Measurements from ENCODE around the gene ZEB2.

The ZEB2 gene

DNA sequence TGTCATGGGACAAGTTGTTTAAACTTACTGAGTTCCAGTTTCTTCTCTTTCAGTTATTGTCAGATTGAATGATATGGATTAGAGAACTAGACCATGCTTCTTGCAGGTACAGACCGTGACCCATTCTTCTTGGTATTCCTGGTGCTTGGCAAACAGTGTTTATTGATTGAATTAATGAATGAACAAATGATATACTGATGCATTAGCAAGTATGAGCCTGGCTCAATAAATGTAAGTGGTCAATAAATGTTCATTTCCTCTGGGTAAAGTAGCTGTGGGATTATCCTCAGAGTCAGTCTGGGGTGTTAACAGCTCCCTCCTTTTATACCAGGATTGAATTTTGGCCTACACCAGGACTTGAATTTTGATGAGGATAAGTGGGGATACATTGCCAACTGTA lies 160.2 kb downstream of the ZEB2 start:
- H3K9ac ChIP-seq (ENCODE audit: low read depth, low read length) = no peak overlapping the region
- H3K4me3 ChIP-seq (ENCODE audit: low read depth, low read length) = no peak overlapping the region
- H3K27me3 ChIP-seq (ENCODE audit: control insufficient read depth, insufficient read depth, low read length) = no peaks in the 10 kb centered on the region
- H3K9me3 ChIP-seq (ENCODE audit: control insufficient read depth, insufficient read depth, low read length) = no peaks in the 10 kb centered on the region
- H3K4me1 ChIP-seq (ENCODE audit: control insufficient read depth, insufficient read depth, low read length) = peaks cover 3% of the 10 kb centered on the region
- H3K36me3 ChIP-seq (ENCODE audit: control insufficient read depth, insufficient read depth, low read length) = no peaks in the 10 kb centered on the region

DNA sequence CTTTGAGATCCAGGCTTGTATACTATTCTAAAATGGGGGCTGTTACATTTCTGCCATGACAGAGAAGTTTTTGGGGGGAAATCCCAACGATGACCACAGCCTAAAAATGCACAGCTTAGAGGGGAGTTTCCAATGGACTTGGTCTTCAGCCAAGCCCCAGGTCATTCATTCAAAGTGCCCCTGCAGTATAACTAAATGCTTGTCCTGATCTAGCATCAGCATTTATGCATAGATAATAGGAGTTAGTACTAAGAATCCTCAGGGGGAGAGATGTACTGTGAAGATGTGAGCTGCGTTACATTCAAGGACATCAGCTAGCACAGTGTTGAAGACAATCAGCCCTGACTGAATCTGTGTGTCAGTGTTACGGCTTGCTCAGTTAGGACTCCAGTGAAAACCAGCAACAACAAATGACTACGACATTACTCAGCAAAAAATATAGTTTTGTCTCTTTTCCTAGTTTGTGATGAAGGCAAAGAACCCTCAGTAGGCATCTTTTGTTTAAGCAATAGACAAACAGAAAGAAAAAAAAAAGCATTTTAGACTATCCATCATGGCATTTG lies 160.9 kb downstream of the ZEB2 start:
- no peaks in the 10 kb centered on the region for H3K36me3 ChIP-seq (ENCODE audit: control insufficient read depth, insufficient read depth, low read length)
- H3K4me3 ChIP-seq (ENCODE audit: low read depth, low read length) = no peak overlapping the region
- H3K4me1 ChIP-seq (ENCODE audit: control insufficient read depth, insufficient read depth, low read length) = peaks cover 3% of the 10 kb centered on the region
- H3K27me3 ChIP-seq (ENCODE audit: control insufficient read depth, insufficient read depth, low read length) = no peaks in the 10 kb centered on the region
- H3K9me3 ChIP-seq (ENCODE audit: control insufficient read depth, insufficient read depth, low read length) = no peaks in the 10 kb centered on the region
- H3K9ac ChIP-seq (ENCODE audit: low read depth, low read length) = no peak overlapping the region

DNA sequence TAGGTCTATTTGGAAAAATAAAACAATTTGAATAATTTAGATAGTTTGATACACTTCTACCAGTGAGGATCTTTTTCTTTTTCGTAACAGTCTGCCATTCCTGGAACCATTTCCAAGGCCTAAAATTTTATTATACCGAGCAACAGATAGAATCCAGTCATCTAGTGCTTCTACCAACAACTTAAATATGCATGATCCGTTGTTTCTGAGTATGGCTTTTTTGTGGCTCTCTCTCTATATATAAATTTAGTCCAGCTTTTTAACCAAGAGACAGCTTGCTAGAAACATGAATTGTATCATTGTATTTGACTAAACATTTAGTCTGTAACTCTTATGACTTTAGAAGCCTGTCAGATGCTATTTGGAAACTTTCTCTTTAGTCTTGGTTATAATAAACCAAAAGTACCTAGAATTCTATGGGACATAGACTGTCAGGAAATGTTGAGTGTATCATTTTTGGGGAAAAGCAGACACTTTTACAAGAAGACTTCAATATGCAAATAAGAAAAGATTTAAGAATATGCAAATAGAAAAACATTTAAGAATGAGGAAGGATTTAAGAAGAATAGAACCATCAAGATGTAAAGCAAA lies 161.4 kb downstream of the ZEB2 start:
- Histone ChIP-seq H3K4me1 (ENCODE audit: control insufficient read depth, insufficient read depth, low read length) (peaks cover 3% of the 10 kb centered on the region), H3K9ac (ENCODE audit: low read depth, low read length) (no peak overlapping the region), H3K36me3 (ENCODE audit: control insufficient read depth, insufficient read depth, low read length) (no peaks in the 10 kb centered on the region), H3K4me3 (ENCODE audit: low read depth, low read length) (no peak overlapping the region), H3K9me3 (ENCODE audit: control insufficient read depth, insufficient read depth, low read length) (no peaks in the 10 kb centered on the region), H3K27me3 (ENCODE audit: control insufficient read depth, insufficient read depth, low read length) (no peaks in the 10 kb centered on the region)

DNA sequence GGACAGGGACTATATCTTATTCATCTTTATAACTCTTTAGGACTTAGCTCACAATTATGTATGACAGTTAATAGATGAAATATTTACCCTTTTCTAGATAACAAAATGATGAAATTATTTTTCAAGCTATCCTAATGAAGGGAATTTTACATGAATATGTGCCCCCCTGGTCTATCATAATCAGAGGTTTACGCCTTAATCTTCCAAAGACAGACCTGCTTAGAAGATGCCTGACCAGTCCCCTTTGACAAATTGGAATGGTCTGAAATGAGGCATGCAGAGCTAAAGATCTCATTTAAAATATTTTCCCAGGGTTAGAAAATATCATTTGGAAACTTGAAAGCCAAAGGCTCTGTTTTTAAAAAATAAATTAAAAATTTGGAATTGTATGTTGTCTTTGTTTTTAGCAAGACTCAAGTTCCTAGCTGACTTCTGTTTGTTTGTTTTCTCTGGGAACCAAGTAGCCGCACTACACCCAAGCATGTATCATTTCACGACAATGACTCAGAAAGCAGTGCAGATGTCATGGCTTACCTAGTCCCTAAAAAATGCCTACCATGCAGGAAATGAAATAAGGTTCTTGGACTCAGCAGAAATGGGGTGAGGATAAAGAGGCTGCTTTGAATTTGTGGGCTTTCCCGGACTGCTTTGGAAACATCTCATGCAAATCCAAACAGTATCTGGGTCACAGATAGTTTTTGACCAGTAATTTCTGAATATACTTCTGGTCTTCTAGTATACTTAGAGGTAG lies 162.1 kb downstream of the ZEB2 start:
- Histone ChIP-seq H3K9ac (ENCODE audit: low read depth, low read length) (no peak overlapping the region), H3K36me3 (ENCODE audit: control insufficient read depth, insufficient read depth, low read length) (no peaks in the 10 kb centered on the region), H3K4me3 (ENCODE audit: low read depth, low read length) (no peak overlapping the region), H3K27me3 (ENCODE audit: control insufficient read depth, insufficient read depth, low read length) (no peaks in the 10 kb centered on the region), H3K4me1 (ENCODE audit: control insufficient read depth, insufficient read depth, low read length) (peaks cover 3% of the 10 kb centered on the region), H3K9me3 (ENCODE audit: control insufficient read depth, insufficient read depth, low read length) (no peaks in the 10 kb centered on the region)

DNA sequence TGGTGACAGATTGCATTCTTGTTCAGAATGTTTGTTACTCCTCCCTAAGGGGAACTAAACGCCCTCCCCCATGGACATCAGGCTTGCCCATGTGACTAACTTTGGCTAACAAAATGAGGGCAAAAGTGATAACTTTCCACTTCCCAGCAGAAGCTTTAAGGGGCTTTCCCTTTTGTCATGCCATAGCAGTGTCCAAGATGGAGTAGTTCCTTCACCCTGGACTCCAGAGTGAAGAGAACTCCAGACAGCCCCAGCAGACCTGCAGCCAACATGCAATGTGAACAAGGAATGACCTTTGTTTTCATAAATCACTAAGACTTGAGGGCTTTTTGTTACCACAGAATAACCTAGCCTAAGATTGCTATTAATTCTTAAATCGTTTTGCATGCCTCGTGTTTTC lies 163.5 kb downstream of the ZEB2 start:
- no peak overlapping the region for H3K9ac ChIP-seq (ENCODE audit: low read depth, low read length)
- H3K4me3 ChIP-seq (ENCODE audit: low read depth, low read length) = no peak overlapping the region
- no peaks in the 10 kb centered on the region for H3K9me3 ChIP-seq (ENCODE audit: control insufficient read depth, insufficient read depth, low read length)

DNA sequence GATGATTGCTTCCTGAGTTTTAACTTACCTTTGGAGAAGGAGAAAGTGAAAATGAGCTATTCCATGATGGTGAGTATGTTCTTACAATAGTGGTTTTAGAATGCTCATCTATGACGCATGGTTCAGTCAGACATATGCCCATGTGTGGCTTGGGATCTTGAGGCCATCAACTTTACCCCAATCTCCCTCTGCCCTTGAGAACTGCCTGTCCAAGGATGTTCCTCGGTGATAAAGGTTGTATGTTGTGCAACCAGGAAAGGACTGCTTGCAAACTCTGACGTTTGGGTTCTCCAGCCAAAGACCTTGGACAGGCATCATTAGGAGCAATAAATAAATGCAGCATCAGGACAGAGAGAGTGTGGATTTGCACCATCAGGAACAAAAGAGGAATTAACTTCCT lies 165.0 kb downstream of the ZEB2 start:
- no peak overlapping the region for H3K9ac ChIP-seq (ENCODE audit: low read depth, low read length)
- H3K27me3 ChIP-seq (ENCODE audit: control insufficient read depth, insufficient read depth, low read length) = peaks cover 5% of the 10 kb centered on the region
- H3K36me3 ChIP-seq (ENCODE audit: control insufficient read depth, insufficient read depth, low read length) = no peaks in the 10 kb centered on the region
- no peaks in the 10 kb centered on the region for H3K9me3 ChIP-seq (ENCODE audit: control insufficient read depth, insufficient read depth, low read length)
- peaks cover 19% of the 10 kb centered on the region for H3K4me1 ChIP-seq (ENCODE audit: control insufficient read depth, insufficient read depth, low read length)
- H3K4me3 ChIP-seq (ENCODE audit: low read depth, low read length) = no peak overlapping the region

More for the DNA sequence above, 163.5 kb downstream of the ZEB2 start:
- peaks cover 4% of the 10 kb centered on the region for H3K27me3 ChIP-seq (ENCODE audit: control insufficient read depth, insufficient read depth, low read length)
- no peaks in the 10 kb centered on the region for H3K36me3 ChIP-seq (ENCODE audit: control insufficient read depth, insufficient read depth, low read length)
- H3K4me1 ChIP-seq (ENCODE audit: control insufficient read depth, insufficient read depth, low read length) = peaks cover 9% of the 10 kb centered on the region

DNA sequence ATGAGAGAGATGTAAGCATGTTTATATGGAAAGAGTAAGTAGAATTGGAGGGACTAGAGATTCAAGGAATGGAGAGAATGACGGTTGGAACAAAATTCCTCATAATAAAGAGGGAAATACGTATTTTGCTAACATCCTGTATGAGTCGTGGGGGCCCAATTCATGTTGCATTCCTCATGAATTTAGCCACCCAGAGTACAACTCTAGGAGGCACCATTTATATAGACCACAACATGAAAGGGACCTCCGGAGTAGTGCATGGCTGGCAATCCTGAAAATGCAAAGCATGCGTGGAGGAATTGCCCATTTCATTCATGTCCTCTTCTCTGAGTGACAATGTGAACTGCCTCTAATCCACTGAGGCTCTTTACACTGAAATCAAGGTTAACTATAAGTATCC lies 168.2 kb downstream of the ZEB2 start:
- peaks cover 28% of the 10 kb centered on the region for H3K4me1 ChIP-seq (ENCODE audit: control insufficient read depth, insufficient read depth, low read length)
- no peaks in the 10 kb centered on the region for H3K9me3 ChIP-seq (ENCODE audit: control insufficient read depth, insufficient read depth, low read length)
- no peak overlapping the region for H3K9ac ChIP-seq (ENCODE audit: low read depth, low read length)
- H3K36me3 ChIP-seq (ENCODE audit: control insufficient read depth, insufficient read depth, low read length) = no peaks in the 10 kb centered on the region
- no peak overlapping the region for H3K4me3 ChIP-seq (ENCODE audit: low read depth, low read length)
- peaks cover 10% of the 10 kb centered on the region for H3K27me3 ChIP-seq (ENCODE audit: control insufficient read depth, insufficient read depth, low read length)

DNA sequence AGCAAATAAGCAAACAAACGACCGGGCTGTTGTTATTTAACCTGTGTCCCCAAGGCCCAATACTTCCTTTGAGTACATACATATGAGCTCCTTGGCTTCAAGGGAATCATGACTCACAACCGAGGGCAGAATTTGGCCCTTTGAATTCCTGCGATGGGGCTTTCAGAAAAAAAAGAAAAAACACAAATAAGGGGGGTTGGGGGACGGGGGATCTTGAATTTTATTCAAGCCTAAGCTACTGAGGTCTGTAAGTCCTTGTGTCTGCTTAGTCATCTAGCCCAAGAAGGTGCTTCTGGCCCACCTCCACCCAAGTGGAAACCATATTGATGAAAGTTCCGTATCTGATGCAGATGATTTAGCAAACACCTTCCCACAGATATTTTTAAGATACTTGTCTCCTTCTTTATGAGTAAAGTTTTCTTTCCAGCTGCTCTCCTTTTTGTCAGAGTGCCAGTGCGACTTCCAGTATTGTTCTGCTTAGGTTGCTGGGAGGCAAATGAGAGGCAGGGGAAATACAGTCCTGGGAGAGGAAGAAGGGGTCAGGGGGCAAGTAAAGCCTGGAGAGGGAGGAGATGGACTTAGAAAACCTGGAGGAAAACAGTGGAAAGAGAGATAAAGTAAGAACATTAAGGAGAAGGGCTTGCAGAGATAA lies 169.6 kb downstream of the ZEB2 start:
- no peaks in the 10 kb centered on the region for H3K36me3 ChIP-seq (ENCODE audit: control insufficient read depth, insufficient read depth, low read length)

DNA sequence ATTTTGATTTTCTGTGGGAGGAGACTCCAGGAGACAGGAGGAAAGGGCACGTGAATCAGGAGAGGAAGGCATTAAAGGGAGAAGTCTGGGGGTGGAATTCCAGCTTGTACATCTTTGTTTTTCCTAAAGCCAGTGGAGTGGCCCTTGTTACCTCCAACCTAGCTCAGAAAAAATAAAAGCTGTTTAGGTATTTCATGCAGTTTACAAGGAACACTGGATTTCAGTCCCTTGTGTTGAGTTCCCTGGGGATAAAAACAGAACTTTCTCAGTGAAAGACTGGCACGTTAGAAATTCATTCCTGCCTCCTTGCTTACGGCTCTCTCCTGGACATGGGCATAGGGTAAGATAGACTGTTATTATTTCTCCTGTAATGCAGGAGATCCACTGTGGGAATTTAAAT lies 170.2 kb downstream of the ZEB2 start:
- Histone ChIP-seq H3K9ac (ENCODE audit: low read depth, low read length) (no peak overlapping the region), H3K9me3 (ENCODE audit: control insufficient read depth, insufficient read depth, low read length) (no peaks in the 10 kb centered on the region), H3K4me1 (ENCODE audit: control insufficient read depth, insufficient read depth, low read length) (peaks cover 40% of the 10 kb centered on the region), H3K4me3 (ENCODE audit: low read depth, low read length) (no peak overlapping the region), H3K36me3 (ENCODE audit: control insufficient read depth, insufficient read depth, low read length) (no peaks in the 10 kb centered on the region), H3K27me3 (ENCODE audit: control insufficient read depth, insufficient read depth, low read length) (peaks cover 18% of the 10 kb centered on the region)

More for the DNA sequence above, 169.6 kb downstream of the ZEB2 start:
- peaks cover 13% of the 10 kb centered on the region for H3K27me3 ChIP-seq (ENCODE audit: control insufficient read depth, insufficient read depth, low read length)
- H3K4me1 ChIP-seq (ENCODE audit: control insufficient read depth, insufficient read depth, low read length) = peaks cover 37% of the 10 kb centered on the region
- no peak overlapping the region for H3K4me3 ChIP-seq (ENCODE audit: low read depth, low read length)
- H3K9me3 ChIP-seq (ENCODE audit: control insufficient read depth, insufficient read depth, low read length) = no peaks in the 10 kb centered on the region
- H3K9ac ChIP-seq (ENCODE audit: low read depth, low read length) = no peak overlapping the region

DNA sequence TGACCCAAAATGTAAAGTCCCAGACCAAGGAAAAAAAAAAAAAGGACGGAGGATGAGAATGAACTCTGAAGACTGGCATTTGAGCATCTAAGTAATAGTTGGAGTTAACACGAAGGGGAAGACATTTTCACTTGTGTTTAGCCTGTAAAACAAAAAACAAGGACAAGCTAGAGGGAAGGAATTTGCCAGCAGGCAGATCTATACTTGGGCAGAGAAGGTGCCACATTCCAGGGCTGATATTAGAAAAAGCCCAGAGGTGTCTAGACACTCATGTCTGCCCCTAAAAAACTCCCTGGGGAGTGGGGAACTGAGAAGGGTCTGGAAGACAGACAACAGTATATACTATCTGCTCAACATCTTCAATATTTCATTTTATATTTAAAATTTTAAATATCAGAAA lies 171.1 kb downstream of the ZEB2 start:
- H3K9me3 ChIP-seq (ENCODE audit: control insufficient read depth, insufficient read depth, low read length) = no peaks in the 10 kb centered on the region
- no peaks in the 10 kb centered on the region for H3K36me3 ChIP-seq (ENCODE audit: control insufficient read depth, insufficient read depth, low read length)
- no peak overlapping the region for H3K4me3 ChIP-seq (ENCODE audit: low read depth, low read length)
- peaks cover 18% of the 10 kb centered on the region for H3K27me3 ChIP-seq (ENCODE audit: control insufficient read depth, insufficient read depth, low read length)
- H3K9ac ChIP-seq (ENCODE audit: low read depth, low read length) = no peak overlapping the region
- peaks cover 41% of the 10 kb centered on the region for H3K4me1 ChIP-seq (ENCODE audit: control insufficient read depth, insufficient read depth, low read length)

DNA sequence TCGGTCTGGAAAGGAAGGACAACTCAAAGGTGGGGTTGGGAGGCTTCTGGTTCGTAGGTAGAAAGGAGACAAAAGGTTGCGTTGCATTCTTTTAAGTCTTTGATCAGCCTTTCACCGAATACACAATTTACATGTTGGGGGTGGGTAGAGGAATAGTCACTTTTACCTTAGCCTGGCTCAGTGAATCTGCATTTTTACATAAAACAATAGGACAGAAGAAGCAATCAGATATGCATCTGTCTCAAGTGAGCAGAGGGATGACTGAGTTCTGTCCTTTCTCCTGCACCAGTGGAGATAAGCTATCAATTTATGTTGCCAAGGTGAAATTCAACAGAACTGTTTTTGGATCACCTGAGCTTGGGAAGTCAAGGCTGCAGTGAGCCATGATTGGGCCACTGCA lies 173.7 kb downstream of the ZEB2 start:
- Histone ChIP-seq H3K4me1 (ENCODE audit: control insufficient read depth, insufficient read depth, low read length) (peaks cover 37% of the 10 kb centered on the region), H3K27me3 (ENCODE audit: control insufficient read depth, insufficient read depth, low read length) (peaks cover 13% of the 10 kb centered on the region), H3K4me3 (ENCODE audit: low read depth, low read length) (no peak overlapping the region), H3K9me3 (ENCODE audit: control insufficient read depth, insufficient read depth, low read length) (no peaks in the 10 kb centered on the region), H3K9ac (ENCODE audit: low read depth, low read length) (no peak overlapping the region), H3K36me3 (ENCODE audit: control insufficient read depth, insufficient read depth, low read length) (no peaks in the 10 kb centered on the region)

DNA sequence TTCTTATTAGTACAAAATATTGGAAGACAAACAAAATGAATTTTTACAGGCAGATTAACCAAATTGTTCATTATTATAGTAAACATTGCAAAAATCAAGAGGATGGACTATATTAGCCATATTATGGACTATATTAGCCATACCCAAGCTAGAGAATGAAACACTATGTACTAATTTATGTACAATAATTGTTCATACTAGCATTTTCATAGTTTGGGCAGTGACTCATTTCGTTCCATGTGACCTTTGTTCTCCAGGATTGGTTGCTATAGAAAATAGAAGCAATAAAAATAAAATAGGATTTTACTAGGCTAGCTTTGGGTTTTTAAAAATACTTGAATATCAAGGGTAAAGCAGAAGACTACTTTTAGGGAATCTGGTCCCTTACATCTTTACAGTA lies 176.8 kb downstream of the ZEB2 start:
- H3K4me3 ChIP-seq (ENCODE audit: low read depth, low read length) = no peak overlapping the region

More for the DNA sequence above, 176.8 kb downstream of the ZEB2 start:
- H3K9me3 ChIP-seq (ENCODE audit: control insufficient read depth, insufficient read depth, low read length) = no peaks in the 10 kb centered on the region
- peaks cover 19% of the 10 kb centered on the region for H3K4me1 ChIP-seq (ENCODE audit: control insufficient read depth, insufficient read depth, low read length)
- H3K36me3 ChIP-seq (ENCODE audit: control insufficient read depth, insufficient read depth, low read length) = no peaks in the 10 kb centered on the region
- H3K9ac ChIP-seq (ENCODE audit: low read depth, low read length) = no peak overlapping the region
- H3K27me3 ChIP-seq (ENCODE audit: control insufficient read depth, insufficient read depth, low read length) = peaks cover 13% of the 10 kb centered on the region
